NCI-H2171 treated with DMSO at 0.1 percent for 48 hours (cell line): ENCODE results near the gene SBF1.
"Not testable (repeated sequence)": the region's sequence is repeated elsewhere in the genome, so short reads cannot be mapped to it uniquely, and the experiment has no call there.

ENCODE experiments used
- DNase-seq: peaks from one replicate; lab custom pipeline; 2025; lab: John Stamatoyannopoulos, UW

SBF1 gene

DNA sequence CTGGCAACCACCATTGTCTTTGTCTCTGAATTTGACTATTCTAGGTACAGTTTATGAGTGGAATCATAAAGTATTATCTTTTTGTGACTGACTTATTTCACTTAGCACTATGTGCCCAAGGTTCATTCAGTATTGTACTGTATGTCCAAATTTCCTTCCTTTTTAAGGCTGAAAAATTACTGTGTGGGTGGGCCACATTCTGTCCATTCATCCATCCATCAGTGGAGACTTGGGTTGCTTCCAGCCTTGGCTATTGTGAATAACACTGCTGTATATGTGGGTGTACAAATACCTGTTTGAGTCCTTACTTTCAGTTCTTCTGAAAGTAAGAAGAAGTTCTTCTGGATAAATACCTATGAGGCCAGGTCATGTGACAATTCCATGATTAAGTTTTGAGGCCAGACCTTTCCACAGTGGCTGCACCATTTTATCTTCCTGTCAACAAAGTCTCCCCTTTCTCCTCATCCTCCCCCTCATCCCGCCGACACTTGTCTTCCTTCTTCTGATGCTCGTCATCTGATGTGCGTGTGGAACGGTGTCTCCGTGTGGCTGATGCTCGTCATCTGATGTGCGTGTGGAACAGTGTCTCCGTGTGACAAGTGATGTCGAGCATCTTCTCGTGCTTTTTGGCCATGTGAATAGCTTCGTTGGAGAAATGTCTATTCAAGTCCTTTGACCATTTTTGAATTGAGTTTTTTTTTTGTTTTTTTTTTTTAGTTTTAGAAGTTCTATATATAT, 49.5 kb downstream of the SBF1 start:
- no peak for DNase-seq

- DNase-seq = no peak
Observed at GRCh38 chr22:50423956-50424355, 50.9 kb downstream of the SBF1 start.

- no peak for DNase-seq
Observed at GRCh38 chr22:50422961-50423815, 51.6 kb downstream of the SBF1 start.

GRCh38 chr22:50422046-50422445, 52.8 kb downstream of the SBF1 start:
- no peak for DNase-seq

- no peak for DNase-seq
Observed at GRCh38 chr22:50420581-50420980, 54.3 kb downstream of the SBF1 start.

DNA sequence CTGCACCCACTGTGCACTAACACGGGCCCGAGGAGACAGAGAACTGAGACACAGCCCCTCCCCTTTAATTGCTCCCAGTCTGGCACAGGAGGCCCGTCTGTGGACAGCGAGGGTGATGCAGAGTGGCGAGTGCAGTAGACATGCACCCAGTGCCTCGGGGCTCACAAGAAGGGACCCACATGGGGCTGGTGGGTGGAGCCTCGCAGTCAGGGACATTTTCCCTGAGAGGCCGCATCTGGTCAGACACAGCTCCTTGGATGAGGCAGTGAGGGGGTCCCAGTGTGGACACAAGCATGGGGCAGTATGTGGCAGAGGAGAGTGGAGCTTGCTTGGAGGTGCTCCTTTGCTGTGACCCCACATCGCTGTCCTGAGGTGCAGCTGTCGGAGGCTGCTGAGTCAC, 54.8 kb downstream of the SBF1 start:
- DNase-seq = no peak

GRCh38 chr22:50419116-50419515, 55.7 kb downstream of the SBF1 start:
- DNase-seq = no peak

DNA sequence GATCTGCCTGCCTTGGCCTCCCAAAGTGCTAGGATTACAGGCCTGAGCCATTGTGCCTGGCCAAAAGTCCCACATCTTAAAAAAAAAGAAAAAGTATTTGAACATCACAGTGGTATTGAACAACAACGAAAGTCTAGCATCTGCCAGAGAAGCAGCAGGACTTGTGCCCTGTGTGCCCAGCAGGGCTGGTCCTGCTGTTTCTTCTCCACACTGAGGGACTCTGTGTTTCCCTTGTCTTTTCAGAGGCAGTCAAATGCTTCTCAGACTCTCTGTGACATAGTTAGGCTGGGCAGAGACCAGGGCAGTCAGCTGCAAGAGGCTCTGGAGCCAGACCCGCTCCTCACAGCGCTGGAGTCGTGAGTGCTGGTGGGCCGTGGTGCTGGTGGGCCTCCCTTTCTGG, 56.2 kb downstream of the SBF1 start:
- no peak for DNase-seq

GRCh38 chr22:50417411-50418210, 57.2 kb downstream of the SBF1 start:
- no peak for DNase-seq

DNA sequence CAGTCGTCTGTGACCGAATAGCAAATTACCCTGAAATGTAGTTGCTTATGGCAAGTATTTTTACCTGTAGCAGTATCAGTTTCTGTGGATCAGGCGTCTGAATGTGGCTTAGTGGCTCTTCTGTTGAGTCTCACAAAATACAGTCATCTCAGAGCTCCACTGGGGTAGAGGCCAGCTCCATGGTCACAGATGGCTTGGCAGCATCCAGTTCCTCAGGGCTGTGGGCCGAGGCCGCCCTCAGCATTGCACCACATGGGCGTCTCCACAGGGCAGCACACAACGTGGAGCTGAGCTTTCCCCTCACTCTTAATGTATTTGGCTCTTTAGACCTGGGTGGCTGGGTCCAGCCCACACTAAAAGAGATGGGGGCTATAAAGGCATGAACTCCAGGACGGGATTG, 57.8 kb downstream of the SBF1 start:
- no peak for DNase-seq

DNA sequence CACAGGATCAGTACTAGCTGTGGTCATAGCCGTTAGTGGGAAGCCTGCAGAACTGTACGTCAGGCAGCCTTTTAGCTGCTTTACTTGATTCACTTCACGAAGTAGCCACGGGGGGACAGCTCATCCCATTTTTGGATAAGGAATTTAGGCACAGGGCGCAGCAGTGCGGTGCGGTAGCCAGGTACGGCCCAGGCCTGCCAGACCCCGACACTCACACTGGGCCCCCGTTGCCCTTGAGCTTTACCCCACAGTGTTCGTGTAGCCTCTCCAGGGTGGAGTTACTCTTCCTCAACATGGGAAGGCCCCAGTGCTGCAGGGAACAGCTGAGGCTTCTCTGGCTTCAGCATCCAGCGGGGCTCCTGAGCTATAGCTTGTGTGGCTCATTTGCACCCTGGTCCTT, 59.4 kb downstream of the SBF1 start:
- no peak for DNase-seq

GRCh38 chr22:50414476-50415248, 60.2 kb downstream of the SBF1 start:
- no peak for DNase-seq

- not testable (repeated sequence) for DNase-seq
Observed at GRCh38 chr22:50408954-50409353, 65.9 kb downstream of the SBF1 start.

GRCh38 chr22:50408311-50408710, 66.5 kb downstream of the SBF1 start:
- DNase-seq = no peak

DNA sequence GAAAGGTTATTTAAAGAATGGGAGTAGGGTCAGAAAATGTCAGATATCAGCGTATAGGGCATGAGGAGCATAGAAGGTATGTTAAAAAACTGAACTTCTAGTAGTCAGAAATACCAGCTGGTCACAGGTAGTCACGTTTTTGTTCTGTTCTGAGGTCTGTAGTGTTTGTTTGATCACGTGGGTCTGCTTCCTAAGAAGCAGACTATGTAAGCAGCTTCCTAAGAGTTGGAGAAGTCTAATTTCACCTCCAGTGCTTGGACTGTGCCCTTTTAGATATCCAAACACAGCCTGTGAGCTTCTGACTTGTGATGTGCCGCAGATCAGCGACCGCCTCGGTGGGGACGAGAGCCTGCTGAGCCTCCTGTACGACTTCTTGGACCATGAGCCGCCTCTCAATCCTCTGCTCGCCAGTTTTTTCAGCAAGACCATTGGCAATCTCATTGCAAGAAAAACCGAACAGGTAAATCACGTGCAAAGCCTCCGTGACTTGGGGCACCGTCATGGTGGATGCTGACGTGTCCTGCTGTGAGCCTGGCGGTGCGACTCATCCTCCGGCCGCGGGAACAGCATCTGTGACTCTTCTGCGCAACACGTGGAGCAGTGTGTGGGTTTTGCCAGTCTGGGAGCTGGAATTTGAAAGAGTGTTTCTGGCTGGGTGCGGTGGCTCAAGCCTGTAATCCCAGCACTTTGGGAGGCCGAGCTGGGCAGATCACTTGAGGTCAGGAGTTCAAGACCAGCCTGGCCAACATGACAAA, 68.2 kb downstream of the SBF1 start:
- DNase-seq = no peak

DNA sequence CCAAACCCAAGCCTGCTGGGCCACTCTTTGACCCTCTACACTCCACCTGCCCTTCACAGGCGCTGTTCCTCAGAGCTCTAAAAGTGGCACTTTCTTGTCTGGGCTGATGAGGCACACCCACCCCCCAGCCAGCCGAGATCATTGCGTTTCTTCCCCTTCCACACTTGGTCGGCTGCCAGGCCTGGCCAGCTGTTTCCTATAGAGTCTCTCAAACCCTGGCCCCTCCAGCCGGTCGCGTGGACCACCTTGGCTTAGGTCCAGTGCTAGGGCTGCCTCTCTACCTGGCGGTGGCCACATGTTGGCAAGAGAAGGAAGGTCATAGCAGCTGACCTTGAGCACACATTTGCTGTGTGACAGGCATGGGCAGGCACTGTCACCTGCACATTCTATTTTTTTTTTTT, 71.1 kb downstream of the SBF1 start:
- peak; percentile 81 for DNase-seq

GRCh38 chr22:50401907-50402306, 72.9 kb downstream of the SBF1 start:
- DNase-seq = no peak

DNA sequence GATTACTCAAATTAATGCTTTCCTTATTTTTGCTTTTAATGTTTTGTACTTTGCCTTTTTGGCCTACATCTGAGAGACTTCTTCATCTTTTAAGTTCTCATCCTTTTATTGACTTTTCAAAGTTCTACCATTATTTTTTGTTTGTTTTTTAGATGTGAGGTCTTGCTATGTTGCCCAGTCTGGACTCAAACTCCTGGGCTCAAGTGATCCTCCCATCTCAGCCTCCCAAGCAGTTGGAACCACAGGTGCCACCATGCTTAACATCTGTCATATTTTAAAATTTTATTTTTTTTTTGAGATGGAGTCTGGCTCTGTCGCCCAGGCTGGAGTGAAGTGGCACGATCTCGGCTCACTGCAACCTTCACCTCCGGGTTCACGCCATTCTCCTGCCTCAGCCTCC, 73.9 kb downstream of the SBF1 start:
- DNase-seq = no peak

DNA sequence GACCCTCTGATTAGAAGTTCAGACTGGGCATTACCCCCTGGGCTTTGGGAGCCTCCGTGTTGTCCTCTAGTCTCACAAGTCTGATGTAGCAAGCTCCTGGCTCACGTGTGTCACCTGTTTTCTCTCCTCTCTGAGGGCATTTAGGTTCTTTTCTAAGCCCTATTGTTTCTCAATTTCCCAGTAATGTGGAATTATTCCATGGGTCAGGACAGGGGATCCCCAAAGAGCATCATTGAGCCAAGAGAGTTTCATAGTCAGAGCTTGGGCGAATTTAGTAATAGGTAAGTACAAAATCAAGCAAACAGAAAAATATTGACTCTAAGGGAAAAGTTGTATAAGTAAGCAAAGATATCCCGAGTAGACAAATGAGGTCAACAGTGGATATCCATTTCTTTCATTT, 74.4 kb downstream of the SBF1 start:
- DNase-seq = no peak

- DNase-seq = no peak
Observed at GRCh38 chr22:50399751-50400331, 75.0 kb downstream of the SBF1 start.
